IPS DF 6.9 (cell line): ENCODE results near the gene ONECUT3.

Experiments used
- DNase-seq: peaks from one replicate; pipeline ENCODE4 v3.0.0-alpha.2; 2013; ENCODE audit warnings: low read depth, low spot score
- H3K27ac ChIP-seq: one replicate; pipeline ENCODE4 v1.5.1; 2013; ENCODE audit warnings: low read length, control low read depth
- H3K27me3 ChIP-seq: 2 replicates; pipeline ENCODE4 v1.6.1; 2013; ENCODE audit warnings: mild to moderate bottlenecking, low read length; ENCODE audit not compliant: control insufficient read depth, insufficient read depth
- H3K36me3 ChIP-seq: 2 replicates; pipeline ENCODE4 v1.6.1; 2013; ENCODE audit warnings: low read length; ENCODE audit not compliant: control insufficient read depth, insufficient read depth
- H3K4me1 ChIP-seq: 2 replicates; pipeline ENCODE4 v1.6.1; 2013; ENCODE audit warnings: low read length; ENCODE audit not compliant: control insufficient read depth, insufficient read depth
- H3K4me3 ChIP-seq: 2 replicates; pipeline ENCODE4 v1.5.1; 2013; ENCODE audit warnings: mild to moderate bottlenecking, low read length
- H3K9me3 ChIP-seq: 2 replicates; pipeline ENCODE4 v1.6.1; 2013; ENCODE audit warnings: low read length, inconsistent platforms; ENCODE audit not compliant: control insufficient read depth, insufficient read depth
- WGBS: extraction: QIAGEN DNeasy Blood & Tissue Kit; methylation state at CpG from one replicate; pipeline ENCODE4 v1.1.7; 2013; ENCODE audit warnings: mixed read lengths, missing lambda C conversion rate; ENCODE audit not compliant: insufficient read length, insufficient coverage; 5-methylcytosine and 5-hydroxymethylcytosine counted together

Gene ONECUT3

DNA sequence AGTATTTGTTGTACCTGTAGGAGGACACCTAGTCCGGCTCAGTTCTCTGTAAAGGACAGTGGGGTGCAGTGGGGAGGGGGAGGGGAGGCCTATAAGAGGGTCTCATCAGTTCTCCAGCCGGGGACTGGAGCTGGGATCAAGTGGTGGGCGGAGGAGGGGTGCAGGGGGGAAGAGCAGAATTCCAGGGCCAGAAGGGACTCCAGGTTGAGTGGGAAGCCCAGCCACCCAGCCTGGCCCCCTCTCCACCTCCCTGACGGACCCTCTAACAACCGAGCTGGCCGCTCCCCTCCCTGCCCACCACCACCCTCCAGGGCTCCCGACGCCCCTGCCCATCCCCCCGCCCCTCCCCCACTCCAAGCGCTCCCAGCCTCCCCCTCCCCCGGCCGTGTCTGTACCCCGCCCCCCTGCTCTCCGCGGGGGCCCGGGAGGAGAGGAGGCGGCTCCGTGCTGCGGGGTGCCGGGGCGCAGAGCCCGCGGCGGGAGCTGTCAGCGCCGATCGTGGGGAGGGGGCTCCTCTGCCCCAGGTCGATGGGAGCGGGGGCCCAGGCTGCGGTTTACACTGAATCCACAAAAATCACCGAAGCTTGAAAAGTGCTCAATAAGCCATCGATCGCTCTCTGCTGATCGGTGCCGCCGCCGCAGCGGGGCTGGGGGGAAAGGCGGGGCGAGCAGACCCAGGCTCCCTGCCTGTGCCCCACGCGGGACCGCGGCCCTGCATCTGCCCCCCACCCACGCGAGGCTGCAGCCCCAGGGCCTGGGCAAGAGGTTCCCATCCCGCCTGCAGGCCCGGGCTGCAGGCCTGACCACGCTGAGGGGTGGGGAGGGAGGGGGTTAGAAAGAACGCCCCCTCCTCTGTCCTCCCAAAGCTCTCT is 34.6 kb upstream of the ONECUT3 start:
- Histone ChIP-seq H3K27me3 (peaks cover 1% of the 10 kb centered on the region; the same call in 1 of the 2 replicates), H3K4me1 (no peaks in the 10 kb centered on the region; the same call in 1 of the 2 replicates), H3K4me3 (peak overlapping the region; percentile 31; the same call in 1 of the 2 replicates), H3K9me3 (no peaks in the 10 kb centered on the region), H3K36me3 (no peaks in the 10 kb centered on the region), H3K27ac (no peak overlapping the region)
- no peak for DNase-seq
- WGBS: no CpG with 5 or more reads among the region's 50 CpGs

DNA sequence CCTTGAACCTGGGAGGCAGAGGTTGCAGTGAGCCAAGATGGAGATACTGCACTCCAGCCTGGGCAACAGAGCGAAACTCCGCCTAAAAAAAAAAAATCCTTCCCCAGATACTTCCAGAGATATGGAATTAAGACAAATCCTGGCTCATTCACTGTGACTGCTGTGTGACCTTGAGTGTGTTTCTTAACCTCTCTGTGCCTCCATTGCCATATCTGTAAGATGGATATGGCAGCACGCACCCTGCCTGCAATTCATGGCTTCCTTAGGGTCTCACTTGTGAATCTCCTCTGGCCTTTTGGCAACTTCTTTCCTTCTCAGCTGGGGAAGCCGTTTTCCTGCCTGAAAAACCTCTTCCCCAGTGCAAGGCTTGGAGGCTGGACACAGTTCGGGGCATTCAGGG is 33.8 kb upstream of the ONECUT3 start:
- Histone ChIP-seq H3K9me3 (no peaks in the 10 kb centered on the region), H3K4me1 (no peaks in the 10 kb centered on the region; the same call in 1 of the 2 replicates), H3K36me3 (no peaks in the 10 kb centered on the region), H3K27ac (no peak overlapping the region), H3K4me3 (no peak overlapping the region), H3K27me3 (peaks cover 1% of the 10 kb centered on the region; the same call in 1 of the 2 replicates)
- no peak for DNase-seq
- no CpG with 5 or more reads among the region's 5 CpGs for WGBS

DNA sequence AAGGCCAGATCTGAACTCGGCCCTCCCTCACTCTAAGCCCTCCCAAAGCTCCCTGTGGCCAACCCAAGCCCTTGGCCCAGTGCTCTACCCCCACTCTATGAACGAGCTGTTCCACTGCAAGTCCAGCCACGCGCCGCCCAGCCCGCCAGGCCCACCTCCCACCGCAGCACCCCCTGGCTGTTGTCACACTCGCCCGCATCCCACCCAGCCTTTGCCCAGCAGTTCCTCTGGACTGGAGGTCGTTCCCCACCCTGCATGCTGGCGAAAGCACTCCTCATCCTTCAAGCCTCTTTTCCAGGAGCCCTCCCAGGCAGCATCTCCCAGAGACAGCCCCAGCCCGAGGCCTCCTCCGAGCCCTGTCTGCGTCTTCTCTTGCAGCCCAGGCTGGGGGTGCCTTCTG is 33.1 kb upstream of the ONECUT3 start:
- Histone ChIP-seq H3K36me3 (no peaks in the 10 kb centered on the region), H3K27me3 (peaks cover 1% of the 10 kb centered on the region; the same call in 1 of the 2 replicates), H3K4me1 (no peaks in the 10 kb centered on the region; the same call in 1 of the 2 replicates), H3K4me3 (no peak overlapping the region), H3K27ac (no peak overlapping the region), H3K9me3 (no peaks in the 10 kb centered on the region)
- no peak for DNase-seq
- WGBS: no CpG with 5 or more reads among the region's 14 CpGs

DNA sequence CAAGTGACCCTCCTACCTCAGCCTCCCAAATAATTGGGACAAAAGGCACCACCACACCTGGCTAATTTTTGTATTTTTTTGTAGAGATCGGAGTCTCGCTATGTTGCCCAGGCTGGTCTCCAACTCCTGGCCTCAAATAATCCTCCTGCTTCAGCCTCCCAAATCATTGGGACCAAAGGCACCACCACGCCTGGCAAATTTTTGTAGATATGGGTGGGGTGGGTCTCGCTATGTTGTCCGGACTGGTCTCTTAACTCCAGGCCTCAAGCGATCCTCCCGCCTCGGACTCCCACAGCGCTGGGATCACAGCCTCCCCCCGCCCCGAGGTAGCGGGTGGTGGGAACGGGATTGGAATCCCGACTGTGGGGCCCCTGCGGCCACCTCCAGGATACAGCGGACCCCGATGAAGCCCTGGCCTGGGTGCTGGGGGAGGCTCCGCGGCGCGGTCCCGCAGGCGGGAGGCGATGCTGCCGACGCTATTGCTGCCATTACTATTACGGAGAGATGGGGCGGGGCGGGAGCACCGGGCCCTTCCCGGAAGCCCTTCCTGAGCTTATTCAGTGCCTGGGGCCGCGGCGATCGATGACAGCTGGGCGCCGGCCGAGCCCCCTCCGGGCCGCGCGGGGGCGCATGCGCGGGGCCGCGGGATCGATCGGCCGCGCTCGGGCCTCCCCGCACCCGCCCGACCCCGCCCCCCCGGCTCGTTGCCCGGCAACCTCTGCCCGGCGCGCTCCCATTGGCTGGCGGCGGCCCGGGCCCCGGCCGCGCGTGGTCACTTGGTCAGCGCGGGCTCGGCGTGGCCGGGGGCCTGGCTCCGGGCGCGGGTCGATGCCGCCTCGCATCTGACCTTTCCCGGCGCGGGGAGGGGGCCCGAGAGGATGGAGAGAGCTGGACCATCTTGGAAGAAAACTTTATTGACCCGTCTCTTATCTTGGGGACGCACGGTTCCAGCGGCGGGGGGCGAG is 27.9 kb upstream of the ONECUT3 start:
- H3K36me3 ChIP-seq: no peaks in the 10 kb centered on the region
- no peak for DNase-seq
- H3K4me3 ChIP-seq: peak overlapping the region; percentile 59; the same call in 1 of the 2 replicates
- no peak overlapping the region for H3K27ac ChIP-seq
- H3K9me3 ChIP-seq: no peaks in the 10 kb centered on the region
- no CpG with 5 or more reads among the region's 90 CpGs for WGBS
- H3K4me1 ChIP-seq: no peaks in the 10 kb centered on the region; the same call in 1 of the 2 replicates
- peaks cover 3% of the 10 kb centered on the region; the same call in 1 of the 2 replicates for H3K27me3 ChIP-seq

DNA sequence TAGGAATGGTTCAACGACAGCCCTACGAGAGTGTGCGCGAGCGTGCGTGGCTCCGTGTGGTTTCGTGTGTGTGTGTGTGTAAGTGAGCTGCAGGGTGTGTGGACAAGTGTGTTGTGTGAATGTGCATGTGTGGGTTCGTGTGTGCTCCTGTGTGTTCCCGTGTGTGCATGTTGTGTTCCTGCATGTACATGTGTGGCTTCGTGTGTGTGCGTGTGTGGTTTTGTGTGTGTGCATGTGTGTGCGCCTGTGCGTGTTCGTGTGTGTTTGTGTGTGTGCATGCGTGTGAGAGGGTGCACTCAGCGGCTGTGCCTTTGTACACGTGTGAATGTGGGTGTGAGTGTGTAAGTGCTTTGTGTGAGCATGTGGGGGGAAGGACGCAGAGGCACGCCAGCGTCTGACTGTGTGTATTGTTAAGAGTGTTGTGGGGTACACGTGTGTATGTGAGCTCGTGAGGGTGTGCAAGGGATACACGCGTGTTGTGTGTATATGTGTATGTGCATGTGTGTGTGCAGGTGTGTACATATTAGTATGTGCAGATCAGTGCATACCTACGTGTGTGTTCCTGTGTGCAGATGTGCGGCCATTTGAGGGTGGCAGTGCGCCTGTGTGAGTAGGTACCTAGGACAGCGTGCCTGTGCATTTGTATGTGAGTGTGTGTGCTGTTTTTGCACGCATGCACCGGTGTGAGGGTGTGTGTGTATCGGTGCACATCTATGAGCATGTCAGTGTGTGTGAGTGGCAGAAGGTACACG is 24.3 kb upstream of the ONECUT3 start:
- Histone ChIP-seq H3K36me3 (no peaks in the 10 kb centered on the region), H3K27ac (no peak overlapping the region), H3K9me3 (no peaks in the 10 kb centered on the region), H3K4me3 (no peak overlapping the region), H3K4me1 (no peaks in the 10 kb centered on the region; the same call in 1 of the 2 replicates), H3K27me3 (peaks cover 3% of the 10 kb centered on the region; the same call in 1 of the 2 replicates)
- DNase-seq: no peak
- WGBS: no CpG with 5 or more reads among the region's 33 CpGs

DNA sequence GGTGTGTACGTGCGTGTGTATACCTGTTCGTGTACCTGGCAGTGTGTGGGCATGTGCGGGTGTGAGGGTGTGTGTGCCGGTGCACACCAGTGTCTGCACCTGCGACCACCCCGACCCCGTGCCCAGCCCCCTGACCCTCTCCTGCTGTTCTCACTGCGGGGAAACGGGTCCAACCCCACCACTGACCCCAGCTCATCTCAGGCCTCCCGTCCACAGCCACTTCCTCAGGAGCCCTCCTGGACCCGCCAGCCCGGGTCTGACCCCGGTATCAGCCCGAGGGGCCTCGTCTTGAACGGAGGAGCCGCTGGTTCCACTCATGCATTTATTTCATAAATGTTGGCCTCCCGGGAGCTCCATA is 23.8 kb upstream of the ONECUT3 start:
- WGBS: no CpG with 5 or more reads among the region's 19 CpGs
- no peak for DNase-seq
- H3K27me3 ChIP-seq: peaks cover 3% of the 10 kb centered on the region; the same call in 1 of the 2 replicates
- no peak overlapping the region for H3K4me3 ChIP-seq
- no peaks in the 10 kb centered on the region for H3K36me3 ChIP-seq
- no peak overlapping the region for H3K27ac ChIP-seq
- H3K9me3 ChIP-seq: no peaks in the 10 kb centered on the region
- no peaks in the 10 kb centered on the region; the same call in 1 of the 2 replicates for H3K4me1 ChIP-seq

DNA sequence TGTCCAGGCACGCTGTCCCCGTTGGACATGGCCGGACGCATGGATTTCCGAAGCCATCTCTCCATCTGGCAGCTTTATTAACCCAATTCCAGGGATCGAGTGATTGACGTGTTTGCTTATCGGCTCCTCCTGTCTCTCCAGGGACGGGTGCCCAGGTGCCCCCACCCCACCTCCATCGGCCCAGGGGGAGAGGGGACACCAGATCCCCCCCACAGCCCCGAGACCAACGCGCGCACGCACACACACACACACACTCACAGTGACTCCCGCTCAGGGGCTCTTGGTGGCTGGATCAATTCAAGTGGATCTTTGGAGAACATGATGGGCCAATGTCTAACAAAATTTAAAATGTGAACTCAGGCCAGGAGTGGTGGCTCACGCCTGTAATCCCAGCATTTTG is 23.1 kb upstream of the ONECUT3 start:
- Histone ChIP-seq H3K4me1 (no peaks in the 10 kb centered on the region; the same call in 1 of the 2 replicates), H3K9me3 (no peaks in the 10 kb centered on the region), H3K27me3 (peaks cover 3% of the 10 kb centered on the region; the same call in 1 of the 2 replicates), H3K4me3 (no peak overlapping the region), H3K27ac (no peak overlapping the region), H3K36me3 (no peaks in the 10 kb centered on the region)
- no peak for DNase-seq
- WGBS: no CpG with 5 or more reads among the region's 17 CpGs

DNA sequence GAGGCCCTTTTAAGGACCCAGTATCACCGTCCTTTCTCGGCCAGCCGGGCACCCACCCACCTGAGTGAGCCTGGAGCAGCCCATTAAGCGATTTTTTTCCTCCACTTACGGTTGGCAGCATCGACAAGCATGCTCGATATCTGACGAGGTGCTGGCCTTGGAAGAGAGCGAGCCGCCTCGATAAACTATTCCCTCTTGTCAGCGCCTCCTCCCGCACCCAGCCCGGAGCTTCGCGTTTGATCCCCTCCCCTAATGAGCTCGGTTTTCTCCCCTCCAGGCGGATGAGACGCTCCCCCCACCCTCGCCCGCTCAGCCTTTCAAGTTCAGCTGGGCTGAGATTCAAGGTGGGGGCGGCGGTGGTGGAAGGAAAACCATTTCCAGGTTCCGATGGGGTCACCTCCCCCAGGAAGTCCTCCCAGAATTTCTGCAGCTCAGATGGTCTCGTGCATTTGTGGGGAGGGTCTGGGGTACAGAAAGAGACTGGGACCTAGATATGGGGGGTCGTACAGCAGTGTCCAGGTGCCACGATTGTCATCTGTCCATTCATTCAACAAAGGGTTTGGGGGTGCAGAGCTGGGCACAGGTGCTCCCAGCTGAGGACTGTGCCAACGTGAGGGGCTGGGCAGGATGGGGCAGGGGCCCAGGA is 18.9 kb upstream of the ONECUT3 start:
- H3K4me3 ChIP-seq: no peak overlapping the region
- no CpG with 5 or more reads among the region's 28 CpGs for WGBS
- no peak for DNase-seq
- H3K36me3 ChIP-seq: no peaks in the 10 kb centered on the region
- no peaks in the 10 kb centered on the region for H3K27me3 ChIP-seq
- no peaks in the 10 kb centered on the region for H3K9me3 ChIP-seq
- no peak overlapping the region for H3K27ac ChIP-seq
- no peaks in the 10 kb centered on the region for H3K4me1 ChIP-seq

DNA sequence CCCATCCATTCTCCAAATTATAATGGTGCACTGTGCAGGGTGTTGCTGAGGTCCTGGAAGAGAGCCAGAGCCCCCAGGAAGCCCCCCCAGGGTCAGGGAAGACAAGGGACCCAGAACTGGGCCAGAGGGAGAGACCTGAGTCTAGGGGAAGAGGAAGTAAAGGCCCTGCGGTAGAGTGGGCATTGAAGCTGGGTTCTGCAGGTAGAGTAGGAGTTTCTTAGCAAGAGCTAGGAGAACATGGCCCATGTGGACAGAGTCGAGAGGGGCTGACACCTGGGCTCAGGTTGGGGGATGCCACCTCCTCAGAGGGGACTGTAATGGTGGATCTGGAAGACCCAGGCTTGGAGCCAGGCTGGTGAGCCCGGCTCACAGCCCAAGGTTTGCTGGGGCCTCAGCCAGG is 17.0 kb upstream of the ONECUT3 start:
- H3K36me3 ChIP-seq: no peaks in the 10 kb centered on the region
- no peak overlapping the region for H3K27ac ChIP-seq
- no peaks in the 10 kb centered on the region for H3K27me3 ChIP-seq
- H3K4me1 ChIP-seq: no peaks in the 10 kb centered on the region
- H3K9me3 ChIP-seq: 0 out of 2 replicates have a peak, but pooled peaks cover 1% of the 10 kb centered on the region
- H3K4me3 ChIP-seq: no peak overlapping the region
- no peak for DNase-seq
- no CpG with 5 or more reads among the region's 3 CpGs for WGBS
